ENCODE data around the gene NBPF4.

GRCh38 chr1:108194051-108194450 lies 49.8 kb downstream of the NBPF4 start:
- TF ChIP-seq ETV6 (CRISPR knock-in tag; IDR thresholded peaks at IDR 0.05) (no peak), FOXP1 (CRISPR knock-in tag; IDR thresholded peaks at IDR 0.05; ENCODE audit: borderline replicate concordance) (no peak), TEAD1 (CRISPR knock-in tag; IDR thresholded peaks at IDR 0.05) (no peak), ZBTB43 (CRISPR knock-in tag; IDR thresholded peaks at IDR 0.05) (no peak), CREB1 (CRISPR knock-in tag; IDR thresholded peaks at IDR 0.05) (no peak), CTCF (IDR thresholded peaks at IDR 0.05) (no peak), CBFB (CRISPR knock-in tag; IDR thresholded peaks at IDR 0.05; ENCODE audit: low read depth) (no peak)
